ENCODE data around the gene ANXA5. TPM values are rescaled to one million over a fixed set of nuclear protein-coding genes. Genes with fewer than 3 reads are reported as not detected.
A peak's percentile ranks its signal among the peaks of the same experiment; 100 is the strongest.

ANXA5 gene
- total and polyA plus RNA-seq, 9 of the 15 experiments (the other 6 are each of a cell fraction or from before 2014, with no cell fraction given), result 49.9 to 131 (median 84.5) TPM

- TF ChIP-seq CREM (IDR thresholded peaks at IDR 0.05; ENCODE audit: low read depth) (peak; percentile 79; the same call in 1 of the 2 replicates), RBM22 (IDR thresholded peaks at IDR 0.05; ENCODE audit: low read depth, low read length, poor library complexity, severe bottlenecking) (peak; percentile 3), EHMT2 (IDR thresholded peaks at IDR 0.05) (no peak), NR1H2 (CRISPR knock-in tag; IDR thresholded peaks at IDR 0.05) (peak; percentile 59; the same call in 1 of the 2 replicates), FOXM1 (IDR thresholded peaks at IDR 0.05; ENCODE audit: low read depth) (no peak), FOXM1 (CRISPR knock-in tag; IDR thresholded peaks at IDR 0.05; ENCODE audit: low read depth) (no peak), ZNF407 (IDR thresholded peaks at IDR 0.05; ENCODE audit: low read depth) (no peak), KLF13 (tag; IDR thresholded peaks at IDR 0.05; ENCODE audit: borderline replicate concordance, low read depth) (no peak), RFX1 (IDR thresholded peaks at IDR 0.05) (no peak), IRF2 (CRISPR knock-in tag; IDR thresholded peaks at IDR 0.05) (no peak), ZBTB9 (CRISPR knock-in tag; IDR thresholded peaks at IDR 0.05) (no peak), JUND (IDR thresholded peaks at IDR 0.05; ENCODE audit: borderline replicate concordance, low read depth, low read length) (0 out of 2 replicates have a peak, but pooled peaks have one; percentile 39), JUND (tag; IDR thresholded peaks at IDR 0.05; ENCODE audit: borderline replicate concordance, low read depth, low read length) (no peak), THRA (IDR thresholded peaks at IDR 0.05) (no peak), ZNF583 (CRISPR knock-in tag; IDR thresholded peaks at IDR 0.05) (no peak), ZNF507 (tag; conservative IDR thresholded peaks at IDR 0.05) (no peak), SIN3A (IDR thresholded peaks at IDR 0.05; ENCODE audit: borderline replicate concordance in 2 of 2, control insufficient read depth in 1 of 2, low read depth in 2 of 2, low read length in 2 of 2) (peak in 1 of 2 experiments; percentile 23; a peak in 1 of 4 replicates)
Observed at GRCh38 chr4:121696170-121696580, 605 bp downstream of the ANXA5 start (continued).
